ENCODE data around the gene DKKL1.

DNA sequence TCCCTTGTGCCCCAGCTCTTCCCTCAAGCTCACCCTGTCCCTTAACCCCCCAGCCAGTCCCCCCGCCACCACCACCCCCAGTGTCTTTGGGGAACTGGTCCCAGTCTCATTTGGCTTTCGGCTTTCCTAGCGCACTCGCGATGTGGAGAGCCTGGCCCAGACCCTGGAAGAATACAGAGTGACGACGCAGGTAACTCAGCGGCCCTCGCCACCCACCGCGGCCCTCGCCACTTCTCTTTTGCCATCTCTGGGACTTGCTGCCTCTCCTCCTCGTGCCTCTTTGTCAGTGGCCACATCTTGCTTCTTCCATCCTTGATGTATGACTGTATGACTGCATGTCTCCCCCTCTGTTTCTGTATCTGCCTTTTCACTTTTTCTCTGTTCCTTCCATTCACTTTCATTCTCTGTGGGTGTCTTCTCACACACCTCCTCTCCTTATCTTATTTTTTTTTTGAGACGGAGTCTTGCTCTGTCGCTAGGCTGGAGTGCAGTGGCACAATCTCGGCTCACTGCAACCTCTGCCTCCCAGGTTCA is 43.9 kb downstream of the DKKL1 start:
- TF ChIP-seq, protein P1, sequence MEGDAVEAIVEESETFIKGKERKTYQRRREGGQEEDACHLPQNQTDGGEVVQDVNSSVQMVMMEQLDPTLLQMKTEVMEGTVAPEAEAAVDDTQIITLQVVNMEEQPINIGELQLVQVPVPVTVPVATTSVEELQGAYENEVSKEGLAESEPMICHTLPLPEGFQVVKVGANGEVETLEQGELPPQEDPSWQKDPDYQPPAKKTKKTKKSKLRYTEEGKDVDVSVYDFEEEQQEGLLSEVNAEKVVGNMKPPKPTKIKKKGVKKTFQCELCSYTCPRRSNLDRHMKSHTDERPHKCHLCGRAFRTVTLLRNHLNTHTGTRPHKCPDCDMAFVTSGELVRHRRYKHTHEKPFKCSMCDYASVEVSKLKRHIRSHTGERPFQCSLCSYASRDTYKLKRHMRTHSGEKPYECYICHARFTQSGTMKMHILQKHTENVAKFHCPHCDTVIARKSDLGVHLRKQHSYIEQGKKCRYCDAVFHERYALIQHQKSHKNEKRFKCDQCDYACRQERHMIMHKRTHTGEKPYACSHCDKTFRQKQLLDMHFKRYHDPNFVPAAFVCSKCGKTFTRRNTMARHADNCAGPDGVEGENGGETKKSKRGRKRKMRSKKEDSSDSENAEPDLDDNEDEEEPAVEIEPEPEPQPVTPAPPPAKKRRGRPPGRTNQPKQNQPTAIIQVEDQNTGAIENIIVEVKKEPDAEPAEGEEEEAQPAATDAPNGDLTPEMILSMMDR (IDR thresholded peaks at IDR 0.05) = no peak
- TF ChIP-seq EP300 (IDR thresholded peaks at IDR 0.05) = no peak
- no peak for TF ChIP-seq POLR2A (IDR thresholded peaks at IDR 0.05)
